HL-60 (cell line): ENCODE results near the gene UBQLN4.

Experiments
- DNase-seq, 2 experiments: peaks; one replicate each; pipeline ENCODE4 v3.0.0-alpha.2; 2010 to 2020; ENCODE audit warnings: low read depth in 1 of 2, low spot score in 1 of 2
- H3K27ac ChIP-seq: fragments of 250-450 bp; sonication (Bioruptor Pico); replicated peaks from 2 replicates; pipeline ENCODE4 v1.5.1; 2020; ENCODE audit warnings: mild to moderate bottlenecking, moderate library complexity
- H3K27me3 ChIP-seq: fragments of 250-450 bp; sonication (Bioruptor Pico); 2 replicates; pipeline ENCODE4 v1.5.1; 2021; ENCODE audit warnings: mild to moderate bottlenecking, moderate library complexity; ENCODE audit not compliant: insufficient read depth, poor library complexity, severe bottlenecking
- H3K4me3 ChIP-seq: replicated peaks from 2 replicates; pipeline ENCODE4 v1.5.1; 2011; ENCODE audit warnings: mild to moderate bottlenecking, control low read depth, low read length; ENCODE audit not compliant: insufficient read depth
- CTCF ChIP-seq: IDR thresholded peaks from one replicate; pipeline ENCODE4 v1.5.1; 2011; ENCODE audit warnings: low read length, control low read depth, inconsistent platforms; ENCODE audit not compliant: insufficient read depth
- GABPA ChIP-seq: IDR thresholded peaks from 2 replicates; pipeline ENCODE4 v1.6.1; 2012; ENCODE audit warnings: low read depth
- POLR2AphosphoS5 ChIP-seq: IDR thresholded peaks from 2 replicates; pipeline ENCODE4 v1.6.1; 2012; ENCODE audit warnings: low read depth
- REST ChIP-seq: IDR thresholded peaks from 2 replicates; pipeline ENCODE4 v1.6.1; 2012; ENCODE audit warnings: low read depth; ENCODE audit not compliant: insufficient replicate concordance
- SPI1 ChIP-seq: IDR thresholded peaks from 2 replicates; pipeline ENCODE4 v1.6.1; 2012; ENCODE audit warnings: low read depth, mild to moderate bottlenecking, borderline replicate concordance

The UBQLN4 gene

GRCh38 chr1:156004843-156005584 is 48.6 kb downstream of the UBQLN4 start:
- Histone ChIP-seq H3K27me3 (no peaks in the 10 kb centered on the region), H3K27ac (no peak overlapping the region), H3K4me3 (no peak overlapping the region)
- no peak for DNase-seq
- TF ChIP-seq POLR2AphosphoS5 (no peak), REST (no peak), CTCF (no peak), GABPA (no peak), SPI1 (no peak)

GRCh38 chr1:156003923-156004188 is 49.7 kb downstream of the UBQLN4 start:
- no peak for TF ChIP-seq GABPA
- no peak for TF ChIP-seq SPI1
- no peak for TF ChIP-seq REST
- TF ChIP-seq CTCF, result no peak
- TF ChIP-seq POLR2AphosphoS5, result no peak
- H3K27ac ChIP-seq, result no peak overlapping the region
- no peaks in the 10 kb centered on the region for H3K27me3 ChIP-seq
- no peak for DNase-seq
- no peak overlapping the region for H3K4me3 ChIP-seq

- Histone ChIP-seq H3K27me3 (no peaks in the 10 kb centered on the region), H3K4me3 (no peak overlapping the region), H3K27ac (no peak overlapping the region)
- TF ChIP-seq CTCF (no peak), REST (no peak), SPI1 (no peak), GABPA (no peak), POLR2AphosphoS5 (no peak)
- DNase-seq, result no peak
Observed at GRCh38 chr1:156002188-156002911, 51.2 kb downstream of the UBQLN4 start.
